HepG2 (cell line): ENCODE data around the gene NFRKB. TPM values are rescaled to one million over a fixed set of nuclear protein-coding genes. Genes with fewer than 3 reads are reported as not detected.

Source experiments
- ATAC-seq: fragments of 200-7000 bp; cut with Tn5 transposase; 3 replicates; pipeline ENCODE4 v1.9.1; 2020; ENCODE audit warnings: mild to moderate bottlenecking, moderate library complexity
- BruUV-seq: library from RNA; stranded (reverse); fragments of 400-500 nt; replicated peaks from 2 replicates; lab custom pipeline; 2021; lab: Mats Ljungman, UMichigan
- CTCF ChIA-PET: fragments of 300-600 bp; formaldehyde crosslinking; extraction: SDS; loops from one replicate; lab custom pipeline; 2021; ENCODE audit warnings: low total read pairs, inconsistent platforms, low intra/inter-chr PET ratio; lab: Yijun Ruan, JAX
- POLR2A ChIA-PET: fragments of 350-600 bp; sonication (Branson Sonifier 250); formaldehyde crosslinking; loops from one replicate; lab custom pipeline; 2020; ENCODE audit warnings: antibody characterized with exemption, inconsistent platforms; lab: Yijun Ruan, JAX
- DNase-seq: peaks from one replicate; pipeline ENCODE4 v3.0.0-alpha.2; 2015; ENCODE audit warnings: low spot score
- FAIRE-seq: peaks from 3 replicates; lab custom pipeline; 2011; peaks lifted over from hg19 to GRCh38; lab: Jason Lieb, UNC
- H2AFZ ChIP-seq: one replicate; pipeline ENCODE4 v1.6.1; 2011; ENCODE audit warnings: low read length, inconsistent platforms
- H3K27ac ChIP-seq: fragments of 300-600 bp; 3 replicates; pipeline ENCODE4 v1.8.0; 2011; ENCODE audit warnings: mixed run types, mild to moderate bottlenecking, mixed read lengths, low read length, inconsistent platforms; ENCODE audit not compliant: insufficient read depth; ENCODE audit errors: extremely low read length
- H3K27me3 ChIP-seq, 2 experiments: fragments of 200-600 bp in 1 of 2; 2 replicates in 1 of 2; 3 replicates in 1 of 2; pipeline versions ENCODE4 v1.6.0 to v1.8.0; 2011; ENCODE audit warnings: low read length in 2 of 2, mild to moderate bottlenecking in 2 of 2, moderate library complexity in 2 of 2, inconsistent platforms in 1 of 2; ENCODE audit not compliant: insufficient read depth in 2 of 2, control insufficient read depth in 1 of 2
- H3K36me3 ChIP-seq, 2 experiments: fragments of 200-600 bp in 1 of 2; replicated peaks in 1 of 2; 2 replicates in 1 of 2; 3 replicates in 1 of 2; pipeline versions ENCODE4 v1.5.1 to v1.8.0; 2011; ENCODE audit warnings: low read length in 2 of 2, inconsistent platforms in 1 of 2; ENCODE audit not compliant: insufficient read depth in 2 of 2, control insufficient read depth in 1 of 2
- H3K4me1 ChIP-seq: 2 replicates; pipeline ENCODE4 v1.5.1; 2012; ENCODE audit warnings: low read length, inconsistent platforms; ENCODE audit not compliant: insufficient read depth
- H3K4me2 ChIP-seq: 2 replicates; pipeline ENCODE4 v1.6.0; 2011; ENCODE audit warnings: low read depth, low read length, inconsistent platforms
- H3K4me3 ChIP-seq, 3 experiments: fragments of 200-600 bp in 1 of 3; sonication (generic), shearing (Covaris generic) in 1 of 3; replicated peaks in 1 of 3; 2 replicates each; pipeline ENCODE4 v1.5.1; 2011 to 2016; ENCODE audit warnings: low read length in 3 of 3, inconsistent platforms in 2 of 3, low read depth in 2 of 3, mild to moderate bottlenecking in 2 of 3, control low read depth in 1 of 3, mixed read lengths in 1 of 3; ENCODE audit not compliant: insufficient read depth in 1 of 3
- H3K79me2 ChIP-seq: one replicate; pipeline ENCODE4 v1.6.1; 2011; ENCODE audit warnings: low read length, inconsistent platforms; ENCODE audit not compliant: insufficient read depth
- H3K9ac ChIP-seq: 2 replicates; pipeline ENCODE4 v1.6.0; 2011; ENCODE audit warnings: mild to moderate bottlenecking, low read depth, low read length, inconsistent platforms; ENCODE audit not compliant: insufficient read depth
- H3K9me3 ChIP-seq: 2 replicates; pipeline ENCODE4 v1.5.1; 2012; ENCODE audit warnings: mild to moderate bottlenecking, low read length
- H4K20me1 ChIP-seq: 2 replicates; pipeline ENCODE4 v1.6.0; 2011; ENCODE audit warnings: inconsistent platforms, mild to moderate bottlenecking, low read length, moderate library complexity; ENCODE audit not compliant: insufficient read depth
- HMGXB4 ChIP-seq, 2 experiments: sonication (generic) in 1 of 2; formaldehyde crosslinking in 1 of 2; IDR thresholded peaks; 2 replicates each; pipeline versions ENCODE4 v1.4.0 to v1.6.1; 2018 to 2020; ENCODE audit warnings: missing genetic modification reagents in 2 of 2, borderline replicate concordance in 1 of 2, low read depth in 1 of 2, mild to moderate bottlenecking in 1 of 2, missing biosample characterization in 1 of 2
- ZFAT ChIP-seq: sonication (generic); formaldehyde crosslinking; conservative IDR thresholded peaks from 2 replicates; pipeline ENCODE4 v1.8.1; 2023; ENCODE audit warnings: missing genetic modification reagents, inconsistent platforms
- ZNF292 ChIP-seq: sonication (generic); formaldehyde crosslinking; IDR thresholded peaks from 2 replicates; pipeline ENCODE4 v1.8.1; 2022; ENCODE audit warnings: mild to moderate bottlenecking, low read depth, missing genetic modification reagents, borderline replicate concordance
- WGBS: methylation state at CpG from one replicate; pipeline ENCODE4 v1.1.6; 2017; ENCODE audit warnings: low lambda C conversion rate; 5-methylcytosine and 5-hydroxymethylcytosine counted together
- in situ Hi-C: cut with HindIII; loops from 2 replicates; pipeline ENCODE4 v1.10.0; 2017; ENCODE audit warnings: low pct_unique_long_range_greater_than_20kb; ENCODE audit not compliant: extremely low pct_ligation_motif_present
- intact Hi-C: fragments of 100-400 bp; cut with micrococcal nuclease; formaldehyde crosslinking; loops from one replicate; pipeline ENCODE4 v1.10.0; 2022; ENCODE audit not compliant: unreplicated experiment
- polyA plus RNA-seq, 8 experiments: library from polyadenylated mRNA; depleted of rRNA in 3 of 8; stranded (reverse) in 7 of 8; unstranded in 1 of 8; fragments of >200 nt; fragmentation: Illumina TruSeq in 4 of 8; extraction: Trizol in 4 of 8; gene quantifications; 2 replicates each; pipeline versions ENCODE4 v1.2.1 to v1.2.3, GENCODE V29; 2011 to 2016; ENCODE audit warnings: low read depth in 4 of 8, missing spikeins in 1 of 8, mixed read lengths in 1 of 8; ENCODE audit not compliant: insufficient read depth in 1 of 8
- total RNA-seq, 5 experiments: library from RNA; depleted of rRNA; stranded (reverse); fragments of >200 nt; fragmentation: Illumina TruSeq; extraction: Trizol; gene quantifications; 2 replicates each; pipeline ENCODE4 v1.2.3, GENCODE V29; 2016; ENCODE audit warnings: low read depth in 1 of 5
- TF ChIP-seq, protein P1 (sequence below): sonication (generic); formaldehyde crosslinking; IDR thresholded peaks from 2 replicates; pipeline ENCODE4 v1.4.0; 2020; ENCODE audit warnings: missing genetic modification reagents
- TF ChIP-seq, protein P2 (sequence below): fragments of 450-650 bp; IDR thresholded peaks from 2 replicates; pipeline ENCODE4 v1.6.1; 2017

Gene NFRKB
- total and polyA plus RNA-seq, 2 of the 13 experiments (the other 11 are each of a cell fraction or from before 2014, with no cell fraction given) = 22.9 to 23.7 TPM

DNA sequence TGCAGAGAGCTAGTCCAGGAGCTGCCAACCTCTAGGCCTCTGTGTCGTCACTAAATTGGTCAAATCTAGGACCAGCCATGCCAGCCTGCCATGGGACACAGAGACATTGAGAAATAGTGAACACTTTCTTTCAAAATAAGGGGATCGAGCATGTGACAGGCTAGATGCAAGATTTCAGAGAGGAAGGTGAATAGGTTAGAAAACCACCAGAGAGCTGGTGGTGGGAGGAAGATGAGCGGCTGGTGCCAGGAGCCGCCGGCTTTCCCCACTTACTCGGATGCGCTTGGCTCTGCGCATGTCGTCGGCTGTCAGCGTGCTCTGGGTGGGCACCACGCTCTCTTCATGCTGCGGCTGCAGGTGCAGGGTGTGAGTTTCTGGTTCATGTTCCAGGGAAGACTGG is 35.4 kb upstream of the NFRKB start:
- Histone ChIP-seq H3K27me3 (no peaks in the 10 kb centered on the region), H4K20me1 (no peaks in the 10 kb centered on the region), H3K79me2 (no peaks in the 10 kb centered on the region), H3K4me2 (no peak overlapping the region), H3K36me3 (peaks cover 2 to 21% of the 10 kb centered on the region in 2 experiments), H3K4me3 (no peak overlapping the region), H3K27ac (no peak overlapping the region), H2AFZ (no peak overlapping the region), H3K9me3 (no peaks in the 10 kb centered on the region), H3K4me1 (no peaks in the 10 kb centered on the region), H3K9ac (no peak overlapping the region)
- DNase-seq = no peak
- BruUV-seq = no TSS peak
- intact Hi-C loops = no loop called here
- POLR2A ChIA-PET = interaction anchor here (0.6 to 1.2 kb wide), 2 partner anchors 52 to 73 kb away, joined by 3 to 4 read pairs; no protein-coding TSS in a partner anchor
- no peak for FAIRE-seq
- in situ Hi-C loops = no loop called here
- TF ChIP-seq, protein P1, sequence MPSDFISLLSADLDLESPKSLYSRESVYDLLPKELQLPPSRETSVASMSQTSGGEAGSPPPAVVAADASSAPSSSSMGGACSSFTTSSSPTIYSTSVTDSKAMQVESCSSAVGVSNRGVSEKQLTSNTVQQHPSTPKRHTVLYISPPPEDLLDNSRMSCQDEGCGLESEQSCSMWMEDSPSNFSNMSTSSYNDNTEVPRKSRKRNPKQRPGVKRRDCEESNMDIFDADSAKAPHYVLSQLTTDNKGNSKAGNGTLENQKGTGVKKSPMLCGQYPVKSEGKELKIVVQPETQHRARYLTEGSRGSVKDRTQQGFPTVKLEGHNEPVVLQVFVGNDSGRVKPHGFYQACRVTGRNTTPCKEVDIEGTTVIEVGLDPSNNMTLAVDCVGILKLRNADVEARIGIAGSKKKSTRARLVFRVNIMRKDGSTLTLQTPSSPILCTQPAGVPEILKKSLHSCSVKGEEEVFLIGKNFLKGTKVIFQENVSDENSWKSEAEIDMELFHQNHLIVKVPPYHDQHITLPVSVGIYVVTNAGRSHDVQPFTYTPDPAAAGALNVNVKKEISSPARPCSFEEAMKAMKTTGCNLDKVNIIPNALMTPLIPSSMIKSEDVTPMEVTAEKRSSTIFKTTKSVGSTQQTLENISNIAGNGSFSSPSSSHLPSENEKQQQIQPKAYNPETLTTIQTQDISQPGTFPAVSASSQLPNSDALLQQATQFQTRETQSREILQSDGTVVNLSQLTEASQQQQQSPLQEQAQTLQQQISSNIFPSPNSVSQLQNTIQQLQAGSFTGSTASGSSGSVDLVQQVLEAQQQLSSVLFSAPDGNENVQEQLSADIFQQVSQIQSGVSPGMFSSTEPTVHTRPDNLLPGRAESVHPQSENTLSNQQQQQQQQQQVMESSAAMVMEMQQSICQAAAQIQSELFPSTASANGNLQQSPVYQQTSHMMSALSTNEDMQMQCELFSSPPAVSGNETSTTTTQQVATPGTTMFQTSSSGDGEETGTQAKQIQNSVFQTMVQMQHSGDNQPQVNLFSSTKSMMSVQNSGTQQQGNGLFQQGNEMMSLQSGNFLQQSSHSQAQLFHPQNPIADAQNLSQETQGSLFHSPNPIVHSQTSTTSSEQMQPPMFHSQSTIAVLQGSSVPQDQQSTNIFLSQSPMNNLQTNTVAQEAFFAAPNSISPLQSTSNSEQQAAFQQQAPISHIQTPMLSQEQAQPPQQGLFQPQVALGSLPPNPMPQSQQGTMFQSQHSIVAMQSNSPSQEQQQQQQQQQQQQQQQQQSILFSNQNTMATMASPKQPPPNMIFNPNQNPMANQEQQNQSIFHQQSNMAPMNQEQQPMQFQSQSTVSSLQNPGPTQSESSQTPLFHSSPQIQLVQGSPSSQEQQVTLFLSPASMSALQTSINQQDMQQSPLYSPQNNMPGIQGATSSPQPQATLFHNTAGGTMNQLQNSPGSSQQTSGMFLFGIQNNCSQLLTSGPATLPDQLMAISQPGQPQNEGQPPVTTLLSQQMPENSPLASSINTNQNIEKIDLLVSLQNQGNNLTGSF (CRISPR knock-in tag) = no peak
- TF ChIP-seq, protein P2, sequence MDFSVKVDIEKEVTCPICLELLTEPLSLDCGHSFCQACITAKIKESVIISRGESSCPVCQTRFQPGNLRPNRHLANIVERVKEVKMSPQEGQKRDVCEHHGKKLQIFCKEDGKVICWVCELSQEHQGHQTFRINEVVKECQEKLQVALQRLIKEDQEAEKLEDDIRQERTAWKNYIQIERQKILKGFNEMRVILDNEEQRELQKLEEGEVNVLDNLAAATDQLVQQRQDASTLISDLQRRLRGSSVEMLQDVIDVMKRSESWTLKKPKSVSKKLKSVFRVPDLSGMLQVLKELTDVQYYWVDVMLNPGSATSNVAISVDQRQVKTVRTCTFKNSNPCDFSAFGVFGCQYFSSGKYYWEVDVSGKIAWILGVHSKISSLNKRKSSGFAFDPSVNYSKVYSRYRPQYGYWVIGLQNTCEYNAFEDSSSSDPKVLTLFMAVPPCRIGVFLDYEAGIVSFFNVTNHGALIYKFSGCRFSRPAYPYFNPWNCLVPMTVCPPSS = no peak
- no peak for TF ChIP-seq HMGXB4 (CRISPR knock-in tag; IDR thresholded peaks at IDR 0.05; ENCODE audit: borderline replicate concordance in 1 of 2, low read depth in 1 of 2)
- TF ChIP-seq ZFAT (CRISPR knock-in tag) = no peak
- no peak for TF ChIP-seq ZNF292 (CRISPR knock-in tag)
- CTCF ChIA-PET = no interaction called here
- WGBS = 99% methylated on average over 13 of the region's 13 CpGs
- ATAC-seq = no peak
